H1 (cell line): ENCODE measurements around the gene MMS19. TPM values are rescaled to one million over a fixed set of nuclear protein-coding genes. Genes with fewer than 3 reads are reported as not detected.

Experiments used
- CTCF ChIA-PET: fragments of 300-600 bp; sonication (Branson Sonifier 250); formaldehyde crosslinking; loops from one replicate; lab custom pipeline; 2021; ENCODE audit not compliant: partially characterized antibody; lab: Charles Lee
- POLR2A ChIA-PET: fragments of 300-600 bp; sonication (Branson Sonifier 250); formaldehyde crosslinking; loops from one replicate; lab custom pipeline; 2021; ENCODE audit warnings: inconsistent platforms; ENCODE audit not compliant: partially characterized antibody; lab: Charles Lee
- DNase-seq, 2 experiments: peaks; one replicate each; pipeline versions ENCODE4 v3.0.0 to v3.0.0-alpha.2; 2010 to 2022; ENCODE audit warnings: low spot score in 2 of 2, low read depth in 1 of 2, mixed read lengths in 1 of 2
- FAIRE-seq: peaks from 2 replicates; lab custom pipeline; 2011; peaks lifted over from hg19 to GRCh38; lab: Jason Lieb, UNC
- H2AFZ ChIP-seq: 2 replicates; pipeline ENCODE4 v1.8.1; 2012; ENCODE audit warnings: low read length, inconsistent platforms
- H2AK5ac ChIP-seq: 2 replicates; pipeline ENCODE4 v1.6.1; 2013; ENCODE audit warnings: low read depth, low read length
- H2BK120ac ChIP-seq: replicated peaks from 2 replicates; pipeline ENCODE3; 2013; ENCODE audit warnings: low read depth, low read length, inconsistent platforms
- H2BK12ac ChIP-seq: 2 replicates; pipeline ENCODE4 v1.6.1; 2013; ENCODE audit warnings: low read depth, low read length
- H2BK15ac ChIP-seq: 2 replicates; pipeline ENCODE4 v1.6.1; 2013; ENCODE audit warnings: low read length
- H2BK20ac ChIP-seq: 2 replicates; pipeline ENCODE4 v1.6.1; 2013; ENCODE audit warnings: low read length
- H2BK5ac ChIP-seq: 2 replicates; pipeline ENCODE4 v1.6.1; 2013; ENCODE audit warnings: low read depth, low read length
- H3K14ac ChIP-seq: 2 replicates; pipeline ENCODE4 v1.6.1; 2013; ENCODE audit warnings: inconsistent platforms; ENCODE audit not compliant: insufficient read length
- H3K18ac ChIP-seq: 2 replicates; pipeline ENCODE4 v1.6.1; 2013; ENCODE audit warnings: low read length; ENCODE audit errors: extremely low read depth
- H3K23ac ChIP-seq: 2 replicates; pipeline ENCODE4 v1.6.1; 2013; ENCODE audit warnings: inconsistent platforms; ENCODE audit not compliant: insufficient read length
- H3K23me2 ChIP-seq: 2 replicates; pipeline ENCODE4 v1.6.1; 2013; ENCODE audit warnings: low read depth, low read length
- H3K27ac ChIP-seq: 2 replicates; pipeline ENCODE4 v1.6.1; 2011; ENCODE audit warnings: low read depth, low read length, inconsistent platforms
- H3K27me3 ChIP-seq, 4 experiments: replicated peaks in 1 of 4; 1 replicate in 1 of 4; 2 replicates in 3 of 4; pipeline versions ENCODE4 v1.6.1 to v1.8.1; 2011 to 2013; ENCODE audit warnings: low read length in 3 of 4, mild to moderate bottlenecking in 3 of 4, inconsistent platforms in 2 of 4, mixed read lengths in 2 of 4, moderate library complexity in 1 of 4; ENCODE audit not compliant: control insufficient read depth in 3 of 4, insufficient read depth in 3 of 4; ENCODE audit errors: extremely low read depth in 1 of 4
- H3K36me3 ChIP-seq, 4 experiments: 2 replicates each; pipeline versions ENCODE4 v1.6.1 to v1.8.1; 2011 to 2013; ENCODE audit warnings: mild to moderate bottlenecking in 4 of 4, low read length in 3 of 4, moderate library complexity in 2 of 4, control low read depth in 1 of 4, inconsistent platforms in 1 of 4; ENCODE audit not compliant: insufficient read depth in 4 of 4, control insufficient read depth in 2 of 4
- H3K4ac ChIP-seq: replicated peaks from 2 replicates; pipeline ENCODE3; 2013; ENCODE audit warnings: low read length, low read depth, mixed read lengths, inconsistent platforms; ENCODE audit not compliant: insufficient read length
- H3K4me1 ChIP-seq, 4 experiments: replicated peaks in 1 of 4; 1 replicate in 1 of 4; 2 replicates in 3 of 4; pipeline versions ENCODE4 v1.6.1 to v1.8.1; 2011 to 2013; ENCODE audit warnings: low read length in 3 of 4, inconsistent platforms in 2 of 4, mixed read lengths in 1 of 4; ENCODE audit not compliant: insufficient read depth in 4 of 4, control insufficient read depth in 3 of 4
- H3K4me2 ChIP-seq, 2 experiments: 2 replicates each; pipeline versions ENCODE4 v1.6.1 to v1.8.1; 2011 to 2013; ENCODE audit warnings: low read depth in 2 of 2, low read length in 2 of 2, control low read depth in 1 of 2, inconsistent platforms in 1 of 2, mild to moderate bottlenecking in 1 of 2; ENCODE audit not compliant: insufficient read depth in 1 of 2
- H3K4me3 ChIP-seq, 4 experiments: fragments of 200-600, 300-600 bp in 1 of 4; sonication (generic), shearing (Covaris generic), sonication (Bioruptor Twin) in 1 of 4; 2 replicates each; pipeline versions ENCODE4 v1.5.1 to v1.8.1; 2011 to 2016; ENCODE audit warnings: low read length in 4 of 4, low read depth in 3 of 4, control low read depth in 2 of 4, inconsistent platforms in 2 of 4, mild to moderate bottlenecking in 2 of 4, mixed read lengths in 1 of 4, moderate library complexity in 1 of 4; ENCODE audit not compliant: insufficient read depth in 2 of 4; ENCODE audit errors: extremely low read depth in 1 of 4
- H3K56ac ChIP-seq: replicated peaks from 2 replicates; pipeline ENCODE3; 2013; ENCODE audit warnings: low read depth, mild to moderate bottlenecking, mixed read lengths, low read length, inconsistent platforms; ENCODE audit not compliant: insufficient read length
- H3K79me1 ChIP-seq: 2 replicates; pipeline ENCODE4 v1.6.1; 2013; ENCODE audit warnings: low read depth, low read length, control low read depth
- H3K79me2 ChIP-seq, 2 experiments: 2 replicates each; pipeline versions ENCODE4 v1.6.1 to v1.8.1; 2012 to 2013; ENCODE audit warnings: low read length in 2 of 2, mild to moderate bottlenecking in 2 of 2, inconsistent platforms in 1 of 2; ENCODE audit not compliant: insufficient read depth in 2 of 2, control insufficient read depth in 1 of 2
- H3K9ac ChIP-seq, 4 experiments: replicated peaks in 1 of 4; 1 replicate in 1 of 4; 2 replicates in 3 of 4; pipeline versions ENCODE4 v1.6.1 to v1.8.1; 2011 to 2013; ENCODE audit warnings: low read depth in 3 of 4, low read length in 3 of 4, control low read depth in 2 of 4, mild to moderate bottlenecking in 2 of 4, moderate library complexity in 2 of 4, inconsistent platforms in 1 of 4; ENCODE audit errors: extremely low read depth in 1 of 4
- H3K9me3 ChIP-seq, 2 experiments: 2 replicates each; pipeline versions ENCODE4 v1.6.1 to v1.8.1; 2012 to 2013; ENCODE audit warnings: mild to moderate bottlenecking in 2 of 2, moderate library complexity in 2 of 2, control low read depth in 1 of 2, inconsistent platforms in 1 of 2, low read depth in 1 of 2, low read length in 1 of 2, mixed read lengths in 1 of 2; ENCODE audit not compliant: insufficient read depth in 2 of 2
- H4K20me1 ChIP-seq, 2 experiments: replicated peaks in 1 of 2; 2 replicates each; pipeline versions ENCODE3 to v1.8.1; 2011 to 2013; ENCODE audit warnings: inconsistent platforms in 2 of 2, low read length in 2 of 2, mild to moderate bottlenecking in 1 of 2; ENCODE audit not compliant: insufficient read depth in 2 of 2, control insufficient read depth in 1 of 2
- H4K5ac ChIP-seq: 2 replicates; pipeline ENCODE4 v1.6.1; 2013; ENCODE audit warnings: low read length, low read depth, mixed read lengths, inconsistent platforms; ENCODE audit not compliant: insufficient read length
- H4K8ac ChIP-seq: 2 replicates; pipeline ENCODE4 v1.8.0; 2013; ENCODE audit warnings: mild to moderate bottlenecking, moderate library complexity, low read length, inconsistent platforms; ENCODE audit not compliant: insufficient read depth; ENCODE audit errors: extremely low read depth
- H4K91ac ChIP-seq: replicated peaks from 2 replicates; pipeline ENCODE3; 2013; ENCODE audit warnings: low read length, mixed read lengths, inconsistent platforms; ENCODE audit not compliant: insufficient read length
- MAFK ChIP-seq: IDR thresholded peaks from 2 replicates; pipeline ENCODE4 v1.6.1; 2012; ENCODE audit warnings: low read depth, mild to moderate bottlenecking, improper control_type of control experiment, low read length
- POLR2A ChIP-seq, 2 experiments: IDR thresholded peaks; 1 replicate in 1 of 2; 2 replicates in 1 of 2; pipeline ENCODE4 v1.6.1; 2011; ENCODE audit warnings: low read depth in 2 of 2, low read length in 2 of 2, mild to moderate bottlenecking in 2 of 2; ENCODE audit errors: control extremely low read depth in 1 of 2
- WGBS, 2 experiments: shearing (Covaris generic) in 1 of 2; methylation state at CpG; one replicate each; pipeline versions ENCODE4 v1.1.6 to v1.1.7; 2013 to 2015; ENCODE audit warnings: low lambda C conversion rate in 2 of 2, mixed read lengths in 2 of 2, inconsistent platforms in 1 of 2, low coverage in 1 of 2, missing lambda C conversion rate in 1 of 2; ENCODE audit not compliant: insufficient replicate concordance in 2 of 2, insufficient coverage in 1 of 2, insufficient read length in 1 of 2; ENCODE audit errors: extremely low coverage in 1 of 2, missing lambda C conversion rate in 1 of 2; 5-methylcytosine and 5-hydroxymethylcytosine counted together
- polyA plus RNA-seq, 7 experiments: library from polyadenylated mRNA; depleted of rRNA in 3 of 7; stranded (reverse) in 5 of 7; unstranded in 2 of 7; fragments of >200 nt in 5 of 7; fragments of 200-250 nt in 2 of 7; gene quantifications; 1 replicate in 5 of 7; 2 replicates in 1 of 7; 4 replicates in 1 of 7; pipeline versions ENCODE4 v1.2.1 to v1.2.3, GENCODE V29; 2011 to 2013; ENCODE audit warnings: missing spikeins in 2 of 7, mixed read lengths in 2 of 7
- total RNA-seq: library from RNA; stranded (reverse); fragmentation: NEBNext Ultra II Directional; extraction: Animal tissue kit (Norgen Biotek cat#: 25700); gene quantifications from 2 replicates; pipeline ENCODE4 v1.2.1, GENCODE V29; 2021

The MMS19 gene
- total and polyA plus RNA-seq, 2 of the 8 experiments (the other 6 are each of a cell fraction or from before 2014, with no cell fraction given), result 130 to 221 TPM

DNA sequence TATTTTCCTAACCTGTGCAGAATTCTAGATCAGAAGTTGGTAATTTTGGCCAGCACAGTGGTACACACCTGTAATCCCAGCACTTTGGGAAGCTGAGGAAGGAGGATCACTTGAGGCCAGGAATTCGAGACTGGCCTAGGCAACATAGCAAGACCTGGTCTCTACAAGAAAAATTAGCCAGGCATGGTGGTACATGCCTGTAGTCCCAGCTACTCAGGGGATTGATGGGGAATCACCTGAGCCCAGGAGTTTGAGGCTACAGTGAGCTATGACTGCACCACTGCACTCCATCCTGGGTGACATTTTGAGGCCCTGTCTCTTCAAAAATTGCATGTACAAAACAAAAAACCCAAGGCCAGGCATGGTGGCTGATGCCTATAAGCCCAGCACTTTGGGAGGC is 63.7 kb downstream of the MMS19 start:
- no peak overlapping the region for H3K9ac ChIP-seq
- ChIA-PET CTCF (interaction anchor here (0.8 to 2.3 kb wide), 7 partner anchors 13 to 96 kb away, joined by 3 to 13 read pairs (median 5); partner anchors contain the start of gene RRP12), POLR2A (interaction anchor here (0.6 to 10.5 kb wide), 24 partner anchors 10 to 253 kb away, joined by 3 to 185 read pairs (median 5); partner anchors contain the start of genes AVPI1, EXOSC1, RRP12 and UBTD1)
- H3K9me3 ChIP-seq, result no peaks in the 10 kb centered on the region
- no peak overlapping the region for H2AK5ac ChIP-seq
- no peak overlapping the region for H3K4me2 ChIP-seq
- DNase-seq (no peak), FAIRE-seq (no peak)
- no peak overlapping the region for H3K27ac ChIP-seq
- no peaks in the 10 kb centered on the region for H3K79me1 ChIP-seq
- no peak overlapping the region for H4K5ac ChIP-seq
- H2BK20ac ChIP-seq, result no peak overlapping the region
- H3K56ac ChIP-seq, result no peak overlapping the region
- H2AFZ ChIP-seq, result no peak overlapping the region
- WGBS, 2 experiments, result 86% methylated on average over 1 of the region's 1 CpG; no CpG with 5 or more reads in 1 of the 2 experiments
- no peaks in the 10 kb centered on the region for H3K27me3 ChIP-seq
- no peaks in the 10 kb centered on the region for H3K23me2 ChIP-seq
- H2BK15ac ChIP-seq, result no peak overlapping the region
- no peak overlapping the region for H2BK120ac ChIP-seq
- no peak overlapping the region for H3K14ac ChIP-seq
- no peak for TF ChIP-seq MAFK
- TF ChIP-seq POLR2A (IDR thresholded peaks at IDR 0.05; ENCODE audit: control extremely low read depth in 1 of 2, low read depth in 2 of 2, low read length in 2 of 2), result 0 out of 3 replicates have a peak, but pooled peaks of 1 of the 2 experiments have one; percentile 33
- no peaks in the 10 kb centered on the region for H3K4me1 ChIP-seq
- no peak overlapping the region for H3K18ac ChIP-seq
- H3K79me2 ChIP-seq, result peaks cover 0 to 6% of the 10 kb centered on the region in 2 experiments; a peak in 2 of 4 replicates
- H3K4me3 ChIP-seq, result no peak overlapping the region
- H4K8ac ChIP-seq, result no peak overlapping the region
- no peak overlapping the region for H2BK12ac ChIP-seq
- no peak overlapping the region for H2BK5ac ChIP-seq
- no peak overlapping the region for H3K4ac ChIP-seq
- H4K91ac ChIP-seq, result no peak overlapping the region
- H3K36me3 ChIP-seq, result peaks cover 21 to 75% (median 57%) of the 10 kb centered on the region in 4 experiments
- H4K20me1 ChIP-seq, result peaks cover 2 to 7% of the 10 kb centered on the region in 2 experiments
- H3K23ac ChIP-seq, result no peak overlapping the region
